Lung (tissue), 12 donors: ENCODE data around the gene NAA15. TPM values are rescaled to one million over a fixed set of nuclear protein-coding genes. Genes with fewer than 3 reads are reported as not detected.

ENCODE experiments used
- ATAC-seq: fragments of 200-7000 bp; cut with Tn5 transposase; one replicate; pipeline ENCODE4 v1.9.1; 2020; ENCODE audit warnings: moderate number of reproducible peaks; ENCODE audit not compliant: insufficient read depth, low FRiP score
- DNase-seq, 3 donors: peaks; one replicate each; pipeline ENCODE4 v3.0.0-alpha.2; 2013 to 2017
- H3K27ac ChIP-seq, 2 donors: one replicate each; pipeline ENCODE4 v1.5.1; 2013; ENCODE audit warnings: mild to moderate bottlenecking in 2 of 2, moderate library complexity in 2 of 2, control low read depth in 1 of 2, inconsistent platforms in 1 of 2, low read depth in 1 of 2, low read length in 1 of 2
- H3K27me3 ChIP-seq, 3 donors: one replicate each; pipeline ENCODE4 v1.5.1; 2013; ENCODE audit warnings: low read length in 2 of 3; ENCODE audit not compliant: control insufficient read depth in 3 of 3, insufficient read depth in 3 of 3
- H3K36me3 ChIP-seq, 4 donors: one replicate each; pipeline ENCODE4 v1.5.1; 2013; ENCODE audit warnings: low read length in 4 of 4, mild to moderate bottlenecking in 1 of 4, moderate library complexity in 1 of 4; ENCODE audit not compliant: control insufficient read depth in 4 of 4, insufficient read depth in 4 of 4
- H3K4me1 ChIP-seq, 5 donors: one replicate each; pipeline ENCODE4 v1.5.1; 2013; ENCODE audit warnings: low read length in 5 of 5, mild to moderate bottlenecking in 2 of 5, moderate library complexity in 1 of 5; ENCODE audit not compliant: control insufficient read depth in 5 of 5, insufficient read depth in 5 of 5
- H3K4me3 ChIP-seq: one replicate; pipeline ENCODE4 v1.5.1; 2013; ENCODE audit warnings: mild to moderate bottlenecking, control low read depth, moderate library complexity
- H3K9ac ChIP-seq, 2 donors: one replicate each; pipeline ENCODE4 v1.5.1; 2013; ENCODE audit warnings: low read length in 2 of 2, control low read depth in 1 of 2; ENCODE audit not compliant: insufficient read depth in 1 of 2
- H3K9me3 ChIP-seq, 4 donors: one replicate each; pipeline ENCODE4 v1.5.1; 2013; ENCODE audit warnings: low read length in 3 of 4, mild to moderate bottlenecking in 1 of 4, moderate library complexity in 1 of 4; ENCODE audit not compliant: control insufficient read depth in 4 of 4, insufficient read depth in 3 of 4
- CTCF ChIP-seq: IDR thresholded peaks from 2 replicates; pipeline ENCODE4 v1.5.1; 2012; ENCODE audit warnings: mild to moderate bottlenecking; ENCODE audit errors: control extremely low read depth, extremely low read depth
- WGBS, 2 donors: extraction: QIAGEN DNeasy Blood & Tissue Kit; methylation state at CpG; one replicate each; pipeline ENCODE4 v1.1.7; 2013; 5-methylcytosine and 5-hydroxymethylcytosine counted together
- polyA plus RNA-seq, 2 donors: library from polyadenylated mRNA; stranded (reverse); fragments of 200-250 nt; gene quantifications; one replicate each; pipeline ENCODE4 v1.2.1, GENCODE V29; 2013
- total RNA-seq, 2 donors: library from RNA; depleted of rRNA in 1 of 2; stranded (reverse); fragments of >200 nt in 1 of 2; gene quantifications; one replicate each; pipeline ENCODE4 v1.2.1, GENCODE V29; 2014 to 2021
- donor health status: control.
- donor health status: control.
- donor health status: Bipolar disorder and iron deficiency.
- donor health status: healthy.
- donor health status: DM: yes; HTN: yes; CAD: no.

Gene NAA15
- total and polyA plus RNA-seq, 4 donors, result 5.7 to 41.3 (median 22.8) TPM

- Histone ChIP-seq H3K27me3 (no peaks in the 10 kb centered on the region), H3K4me1 (no peaks in the 10 kb centered on the region), H3K27ac (no peak overlapping the region), H3K9me3 (no peaks in the 10 kb centered on the region), H3K9ac (no peak overlapping the region), H3K4me3 (no peak overlapping the region), H3K36me3 (peaks cover 5 to 35% (median 7%) of the 10 kb centered on the region in 4 donors)
- ATAC-seq (no peak), DNase-seq (no peak)
- TF ChIP-seq CTCF, result no peak
- 95 to 96% methylated on average over 1 of the region's 1 CpG for WGBS, 2 donors
These were observed 88.7 kb downstream of the NAA15 start for GRCh38 chr4:139389991-139390390.

GRCh38 chr4:139391731-139392130, 90.4 kb downstream of the NAA15 start:
- H3K4me1 ChIP-seq, result no peaks in the 10 kb centered on the region
- H3K9me3 ChIP-seq, result no peaks in the 10 kb centered on the region
- H3K9ac ChIP-seq, result no peak overlapping the region
- no peaks in the 10 kb centered on the region for H3K27me3 ChIP-seq
- TF ChIP-seq CTCF, result no peak
- ATAC-seq (no peak), DNase-seq (no peak)
- no peak overlapping the region for H3K4me3 ChIP-seq
- H3K27ac ChIP-seq, result no peak overlapping the region
- peaks cover 3 to 31% (median 5%) of the 10 kb centered on the region in 4 donors for H3K36me3 ChIP-seq
- WGBS, 2 donors, result 94 to 98% methylated on average over 2 of the region's 2 CpGs

- peaks cover under 1 to 27% (median 5%) of the 10 kb centered on the region in 4 donors for H3K36me3 ChIP-seq
- WGBS, 2 donors, result 93 to 96% methylated on average over 4 of the region's 4 CpGs
These were observed 91.5 kb downstream of the NAA15 start for GRCh38 chr4:139392797-139393196.

More at GRCh38 chr4:139392797-139393196, 91.5 kb downstream of the NAA15 start:
- Histone ChIP-seq H3K4me1 (no peaks in the 10 kb centered on the region), H3K9me3 (no peaks in the 10 kb centered on the region), H3K9ac (no peak overlapping the region), H3K27me3 (no peaks in the 10 kb centered on the region), H3K4me3 (no peak overlapping the region), H3K27ac (no peak overlapping the region)
- ATAC-seq (no peak), DNase-seq (no peak)
- TF ChIP-seq CTCF, result no peak
